ENCODE results near the gene RTN4RL1.

RTN4RL1 gene

GRCh38 chr17:2063261-2064146 lies 38.4 kb upstream of the RTN4RL1 start:
- no peak for TF ChIP-seq CTCF (IDR thresholded peaks at IDR 0.05)
- DNase-seq (ENCODE audit: low spot score), result no peak
- Histone ChIP-seq H3K27ac (peak overlapping the region; percentile 10 to 84), H3K4me3 (no peak overlapping the region)

- Histone ChIP-seq H3K27ac (peak overlapping the region; percentile 10 to 84), H3K4me3 (no peak overlapping the region)
- no peak for DNase-seq (ENCODE audit: low spot score)
Measured at GRCh38 chr17:2062571-2063183, 37.5 kb upstream of the RTN4RL1 start.

GRCh38 chr17:2061441-2061958 lies 36.4 kb upstream of the RTN4RL1 start:
- DNase-seq (ENCODE audit: low spot score), result no peak

More at GRCh38 chr17:2062571-2063183, 37.5 kb upstream of the RTN4RL1 start:
- TF ChIP-seq CTCF (IDR thresholded peaks at IDR 0.05), result no peak

GRCh38 chr17:2060681-2061440 lies 35.7 kb upstream of the RTN4RL1 start:
- no peak overlapping the region for H3K4me3 ChIP-seq
- DNase-seq (ENCODE audit: low spot score), result no peak
- no peak for TF ChIP-seq CTCF (IDR thresholded peaks at IDR 0.05)
- H3K27ac ChIP-seq, result peak overlapping the region; percentile 18 to 88

More at GRCh38 chr17:2061441-2061958, 36.4 kb upstream of the RTN4RL1 start:
- no peak for TF ChIP-seq CTCF (IDR thresholded peaks at IDR 0.05)
- Histone ChIP-seq H3K27ac (peak overlapping the region; percentile 18 to 88), H3K4me3 (no peak overlapping the region)

- Histone ChIP-seq H3K27ac (peak overlapping the region; percentile 28 to 88), H3K4me3 (no peak overlapping the region)
- DNase-seq (ENCODE audit: low spot score), result no peak
- TF ChIP-seq CTCF (IDR thresholded peaks at IDR 0.05), result no peak
Measured at GRCh38 chr17:2060385-2060658, 35.2 kb upstream of the RTN4RL1 start.

- Histone ChIP-seq H3K27ac (peak overlapping the region; percentile 28 to 88), H3K4me3 (peak overlapping the region; percentile 69)
- DNase-seq (ENCODE audit: low spot score), result no peak
- no peak for TF ChIP-seq CTCF (IDR thresholded peaks at IDR 0.05)
Measured at GRCh38 chr17:2059547-2060384, 34.6 kb upstream of the RTN4RL1 start.

Data from coronary artery (tissue), 2 donors.